SKM-1 treated with dmso at 0.1 percent for 144 hours (cell line): ENCODE measurements around the gene ALDH3B1.
A peak's percentile ranks its signal among the peaks of the same experiment; 100 is the strongest.

Source experiments
- DNase-seq: peaks from one replicate; lab custom pipeline; 2025; ENCODE audit not compliant: unreplicated experiment; lab: John Stamatoyannopoulos, UW

The ALDH3B1 gene

DNA sequence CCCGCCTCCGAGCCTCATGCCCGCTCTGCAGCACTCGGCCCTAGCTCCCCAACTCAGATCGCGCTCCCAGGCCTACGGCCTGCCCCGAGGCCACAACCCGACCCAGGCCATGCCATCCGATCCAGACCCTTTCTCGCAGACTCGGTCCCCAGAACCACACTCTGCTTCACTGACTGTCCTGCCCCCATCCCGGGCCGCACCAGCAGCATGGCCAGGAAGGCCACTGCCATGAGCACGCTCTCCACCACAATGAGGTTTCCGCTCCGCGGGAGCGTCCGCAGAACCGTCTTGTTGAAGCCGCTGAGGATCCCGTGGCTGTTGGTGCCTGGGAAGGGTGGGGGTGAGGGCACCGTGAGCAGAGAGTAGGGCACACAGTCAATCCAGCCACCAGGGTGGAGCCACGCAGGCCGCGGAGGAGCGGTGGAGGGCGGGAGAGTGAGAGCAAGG is 12.6 kb upstream of the ALDH3B1 start:
- no peak for DNase-seq

DNA sequence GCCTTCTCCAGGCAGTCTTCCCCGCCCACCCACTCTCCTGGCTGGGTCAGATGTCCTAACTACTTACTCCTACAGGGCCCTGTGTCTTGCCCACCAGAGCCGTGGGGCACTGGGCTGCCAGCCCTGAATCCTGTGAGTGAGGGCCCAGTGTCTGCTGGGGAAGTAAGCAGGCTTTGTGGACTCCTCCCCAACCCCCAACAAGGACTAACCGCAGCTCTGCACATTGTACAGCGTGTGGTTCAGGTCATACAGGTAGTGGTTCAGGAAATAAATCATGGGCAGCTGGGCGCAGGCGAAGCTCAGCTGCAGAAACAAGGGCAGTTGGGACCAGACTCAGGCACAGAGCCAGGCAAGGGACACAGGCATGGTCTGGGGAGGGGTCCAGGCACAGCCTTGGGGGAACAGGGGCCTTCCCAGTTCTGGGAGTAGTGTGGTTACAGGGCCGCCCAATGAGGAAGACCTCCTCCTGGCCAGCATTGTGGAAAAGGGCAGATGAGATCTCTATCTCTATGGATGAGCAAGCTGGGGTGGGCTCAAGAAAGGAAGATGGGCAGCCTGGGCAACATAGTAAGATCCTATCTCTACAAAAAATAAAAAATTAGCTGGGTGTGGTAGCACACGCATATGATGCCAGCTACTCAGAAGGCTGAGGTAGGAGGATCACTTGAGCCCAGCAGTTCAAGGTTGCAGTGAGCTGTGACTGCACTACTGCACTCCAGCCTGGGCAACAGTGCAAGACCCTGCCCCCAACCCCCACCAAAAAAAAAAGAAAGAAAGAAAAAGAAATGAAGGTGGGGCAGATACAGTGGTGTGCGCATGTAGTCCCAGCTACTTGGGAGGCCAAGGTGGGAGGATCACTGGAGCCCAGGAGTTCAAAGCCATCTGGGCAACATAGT is 11.7 kb upstream of the ALDH3B1 start:
- DNase-seq: no peak

DNA sequence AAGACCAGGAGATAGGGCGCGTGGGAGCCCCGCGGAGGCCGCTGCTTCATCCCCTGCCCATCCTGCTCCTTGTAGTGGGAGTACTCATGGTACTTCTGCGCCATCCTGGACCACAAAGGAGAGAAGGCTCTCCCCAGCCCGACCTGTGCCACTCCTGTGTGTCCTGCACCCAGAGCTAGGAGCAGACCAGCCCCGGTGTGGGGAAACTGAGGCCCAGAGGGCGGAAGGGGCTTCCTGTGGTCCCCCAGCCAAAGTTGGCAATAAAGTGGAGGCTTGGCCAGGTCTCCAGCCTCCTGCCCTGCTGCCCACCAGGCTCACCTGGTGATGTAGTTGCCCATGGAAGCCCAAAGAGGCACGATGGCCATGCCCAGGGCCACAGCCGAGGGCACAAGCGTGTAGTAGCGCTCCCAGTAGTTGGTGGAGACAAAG is 10.9 kb upstream of the ALDH3B1 start:
- no peak for DNase-seq

DNA sequence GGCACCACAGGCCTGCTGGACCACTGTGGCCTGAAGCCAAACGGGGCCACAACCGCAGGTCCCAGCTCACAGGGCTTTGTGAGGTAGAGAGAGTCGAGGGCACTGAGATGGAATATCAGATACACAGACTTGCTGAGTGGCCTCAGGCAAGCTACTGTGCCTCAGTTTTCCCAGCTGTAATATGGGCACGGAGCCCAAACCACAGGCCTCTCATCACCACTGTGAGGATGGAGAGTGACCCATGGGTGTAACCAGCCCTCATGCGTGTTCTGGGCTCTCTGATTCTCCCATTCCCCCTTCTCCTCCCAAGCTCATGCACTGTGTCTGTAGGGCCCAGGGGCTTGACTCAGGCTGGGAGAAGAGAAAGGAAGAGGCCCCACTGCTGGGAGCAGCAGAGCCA is 10.4 kb upstream of the ALDH3B1 start:
- no peak for DNase-seq

DNA sequence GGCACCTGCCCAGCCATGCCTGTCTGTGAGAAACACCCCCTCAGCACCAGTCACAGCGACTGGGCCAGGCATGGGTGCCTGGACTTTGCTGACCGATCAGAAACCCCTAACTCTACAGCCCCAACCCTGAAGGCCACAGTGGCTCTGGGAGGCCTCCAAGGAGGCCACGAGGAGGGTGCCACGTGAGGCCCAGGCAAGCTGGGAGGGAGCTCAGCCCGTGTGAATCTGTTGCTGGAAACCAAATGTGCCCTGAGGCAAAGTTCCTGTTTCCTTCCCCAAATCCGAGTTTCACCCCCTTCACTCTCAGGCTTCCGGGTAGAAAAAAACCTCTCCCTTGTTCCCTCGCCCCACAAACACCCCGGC is 7.6 kb upstream of the ALDH3B1 start:
- peak; percentile 77 for DNase-seq

DNA sequence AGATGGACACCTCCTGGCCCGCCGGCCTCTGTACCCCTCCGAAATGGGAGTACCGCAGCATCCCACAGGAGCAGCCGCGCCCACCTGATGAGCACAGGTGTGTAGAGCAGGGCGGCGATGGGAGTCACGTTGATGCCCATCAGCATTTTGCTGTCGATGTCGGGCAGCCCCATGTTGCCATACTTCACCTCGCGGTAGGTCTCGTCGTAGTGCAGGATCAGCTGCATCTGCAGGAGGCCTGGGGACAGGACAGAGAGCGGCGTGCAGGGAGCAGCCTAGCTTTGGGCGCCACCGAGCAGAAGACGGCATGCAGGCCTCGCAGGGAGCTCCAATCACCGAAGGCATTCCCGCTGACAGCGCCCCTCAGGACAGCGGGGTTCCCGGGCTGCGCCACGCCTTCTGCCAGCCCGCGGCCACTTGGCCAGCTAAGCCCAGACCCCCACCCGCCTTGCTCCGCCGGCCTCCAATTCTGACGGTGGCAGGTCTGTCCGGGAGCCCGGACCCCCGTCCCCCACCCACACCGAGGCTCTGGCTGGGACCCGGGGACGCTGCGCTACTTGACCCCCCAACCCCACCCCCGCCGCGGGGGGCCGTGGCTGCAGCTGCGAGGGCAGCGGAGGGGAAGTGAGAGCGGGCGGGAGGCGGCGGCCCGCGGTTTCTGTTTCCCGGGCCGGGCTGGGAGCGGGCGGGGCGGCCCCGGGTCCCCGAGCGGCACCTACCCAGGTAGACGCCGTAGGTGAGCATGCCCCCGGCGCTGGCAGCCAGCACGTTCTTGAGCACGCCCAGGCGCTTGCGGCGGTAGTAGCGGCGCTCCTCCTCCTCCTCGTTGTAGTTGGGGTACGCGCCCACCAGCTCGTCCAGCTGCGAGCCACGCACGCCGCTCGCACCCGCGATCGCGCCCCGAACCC is 6.9 kb upstream of the ALDH3B1 start:
- peak; percentile 20 for DNase-seq

DNA sequence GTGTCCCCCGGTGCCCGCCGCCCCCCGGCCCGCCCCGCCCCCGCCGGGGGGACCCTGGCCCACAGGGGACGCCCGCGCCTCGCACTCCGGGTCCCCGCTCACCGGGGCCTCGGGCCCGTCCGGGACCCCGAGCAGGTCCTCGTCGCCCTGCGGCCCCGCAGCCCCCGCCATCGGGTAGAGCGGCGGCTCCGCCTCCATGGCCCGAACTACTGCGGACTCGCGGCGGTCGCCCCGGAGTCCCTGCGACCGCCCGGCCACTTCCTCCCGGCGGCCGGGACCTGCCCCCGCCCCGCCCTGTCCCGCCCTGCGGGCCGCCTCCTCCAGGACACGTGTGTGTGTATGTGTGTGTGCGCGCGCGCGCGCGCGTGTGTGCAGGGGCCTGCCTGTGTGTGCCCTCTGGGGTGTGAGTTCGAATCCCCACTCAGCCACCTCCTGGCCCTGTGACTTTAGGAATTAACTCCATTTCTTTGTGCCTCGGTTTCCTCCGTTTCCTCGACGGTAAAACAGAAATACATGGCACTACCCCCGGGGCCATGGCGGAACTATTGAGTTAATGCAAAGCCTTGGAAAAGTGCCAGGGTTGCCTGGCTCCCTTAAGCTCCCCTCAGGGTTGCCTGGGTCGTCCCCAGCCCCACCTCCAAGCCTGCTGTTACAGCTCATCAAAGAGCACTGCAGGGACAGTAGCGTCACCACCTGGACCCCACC is 6.1 kb upstream of the ALDH3B1 start, which contains the start of gene UNC93B1:
Gene UNC93B1, minus strand, starts transcription at position 252 of the 705 bp plus-strand sequence. Its CDS starts 54 bp downstream, at position 198.
- DNase-seq: peak; percentile 66

DNA sequence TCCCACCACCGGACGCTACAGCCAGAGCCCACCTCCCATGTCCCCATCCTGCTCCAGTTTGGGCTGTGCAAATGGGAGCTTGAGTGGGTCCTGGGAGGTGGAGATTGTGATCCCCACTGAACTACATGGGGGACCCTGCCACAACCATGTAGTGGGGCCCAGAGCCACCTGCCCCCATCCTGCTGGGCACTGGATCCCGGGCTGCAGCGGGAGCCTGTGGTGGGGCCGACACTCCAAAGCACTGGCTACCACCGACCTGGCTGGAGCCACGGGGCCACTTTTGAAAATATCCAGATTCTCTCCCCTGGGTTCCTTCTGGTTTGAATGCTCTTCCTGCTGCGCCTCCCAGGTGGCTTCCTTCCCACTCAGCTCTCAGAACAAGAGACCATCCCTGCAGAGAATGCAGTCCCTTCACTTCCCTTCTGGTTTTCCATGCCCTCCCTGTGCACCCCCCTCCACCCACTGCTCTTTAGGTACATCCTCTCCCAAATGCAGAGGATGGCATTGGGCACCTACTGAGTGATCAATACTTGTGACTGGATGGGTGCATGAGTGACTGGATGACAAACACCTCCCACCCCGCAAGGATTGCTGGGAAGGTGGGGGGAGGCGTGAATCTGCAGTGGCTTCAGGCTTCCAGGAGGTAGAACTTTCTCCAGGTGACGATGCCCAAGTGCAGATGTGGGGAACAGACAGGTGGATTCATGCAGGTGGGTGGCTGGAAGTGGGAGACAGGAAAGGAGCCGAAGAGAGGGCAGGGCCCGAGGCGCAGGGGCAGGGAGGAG is 5.4 kb upstream of the ALDH3B1 start:
- no peak for DNase-seq

DNA sequence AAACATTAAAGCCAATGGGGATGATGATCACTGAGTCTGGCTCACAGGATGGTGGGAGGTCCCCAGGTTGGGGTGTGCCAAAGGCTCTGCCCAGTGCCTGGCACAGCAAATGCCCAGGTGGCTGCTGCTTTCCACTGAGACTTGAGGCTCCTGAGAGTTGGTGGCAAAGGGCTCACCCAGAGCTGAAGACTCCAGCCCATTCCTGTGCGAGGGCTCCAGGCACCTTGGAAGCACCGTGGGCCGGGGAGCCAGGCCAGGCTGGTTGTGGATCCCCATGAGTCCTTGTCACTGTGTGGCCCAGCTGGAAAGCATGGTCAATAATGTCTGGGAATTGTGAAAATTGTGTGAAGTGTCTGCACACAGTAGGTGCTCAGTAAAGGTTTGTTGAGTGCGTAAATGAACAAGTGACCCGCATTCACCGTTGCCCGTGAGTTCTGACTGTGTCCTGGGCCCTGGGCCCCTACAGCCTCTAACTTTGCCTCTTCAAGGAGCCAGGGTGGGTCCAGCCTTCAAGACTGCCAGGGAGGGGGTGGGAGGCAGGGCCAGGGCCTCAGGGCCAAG is 3.4 kb upstream of the ALDH3B1 start:
- DNase-seq: no peak

DNA sequence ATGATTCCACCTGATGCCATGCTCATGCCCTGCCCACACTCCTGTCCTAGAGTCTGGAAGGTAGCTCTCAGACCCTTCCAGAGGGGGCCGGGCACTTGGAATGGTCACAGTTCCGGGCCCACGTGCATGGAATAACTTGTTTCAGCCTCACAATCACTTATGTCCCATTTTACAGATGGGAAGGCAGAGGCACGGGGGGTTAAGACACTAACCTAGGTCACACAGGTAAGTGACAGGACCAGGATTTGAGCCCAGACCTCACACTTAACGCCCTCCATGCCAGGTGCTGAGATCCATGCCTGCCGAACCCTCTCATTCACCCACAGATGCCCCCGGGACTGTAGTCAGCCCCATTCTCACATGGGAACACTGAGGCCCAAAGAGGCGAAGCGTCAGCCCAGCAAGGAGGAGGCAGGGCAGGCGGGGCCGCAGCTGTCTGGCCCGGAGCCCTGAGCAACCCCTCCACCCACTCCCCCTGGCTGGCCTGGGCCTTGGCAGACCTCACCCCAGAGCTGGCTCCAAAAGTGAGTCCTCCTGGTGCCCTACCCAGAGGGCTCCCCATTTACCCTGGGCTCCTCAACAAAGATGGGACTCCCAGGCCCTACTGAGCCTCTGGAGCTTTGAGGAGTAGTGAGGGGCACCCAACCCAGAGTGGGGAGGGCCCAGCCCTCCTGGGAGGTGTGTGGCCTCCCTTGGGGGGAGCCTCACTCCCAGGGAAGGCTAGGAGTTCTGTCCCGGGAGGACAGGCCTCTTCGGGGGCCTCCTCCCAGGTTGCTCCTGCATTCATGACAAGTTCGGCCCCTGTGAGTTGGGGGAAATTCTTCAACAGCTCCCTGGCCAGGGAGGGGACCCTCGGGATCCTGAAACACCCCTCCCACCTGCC is 2.4 kb upstream of the ALDH3B1 start:
- no peak for DNase-seq

DNA sequence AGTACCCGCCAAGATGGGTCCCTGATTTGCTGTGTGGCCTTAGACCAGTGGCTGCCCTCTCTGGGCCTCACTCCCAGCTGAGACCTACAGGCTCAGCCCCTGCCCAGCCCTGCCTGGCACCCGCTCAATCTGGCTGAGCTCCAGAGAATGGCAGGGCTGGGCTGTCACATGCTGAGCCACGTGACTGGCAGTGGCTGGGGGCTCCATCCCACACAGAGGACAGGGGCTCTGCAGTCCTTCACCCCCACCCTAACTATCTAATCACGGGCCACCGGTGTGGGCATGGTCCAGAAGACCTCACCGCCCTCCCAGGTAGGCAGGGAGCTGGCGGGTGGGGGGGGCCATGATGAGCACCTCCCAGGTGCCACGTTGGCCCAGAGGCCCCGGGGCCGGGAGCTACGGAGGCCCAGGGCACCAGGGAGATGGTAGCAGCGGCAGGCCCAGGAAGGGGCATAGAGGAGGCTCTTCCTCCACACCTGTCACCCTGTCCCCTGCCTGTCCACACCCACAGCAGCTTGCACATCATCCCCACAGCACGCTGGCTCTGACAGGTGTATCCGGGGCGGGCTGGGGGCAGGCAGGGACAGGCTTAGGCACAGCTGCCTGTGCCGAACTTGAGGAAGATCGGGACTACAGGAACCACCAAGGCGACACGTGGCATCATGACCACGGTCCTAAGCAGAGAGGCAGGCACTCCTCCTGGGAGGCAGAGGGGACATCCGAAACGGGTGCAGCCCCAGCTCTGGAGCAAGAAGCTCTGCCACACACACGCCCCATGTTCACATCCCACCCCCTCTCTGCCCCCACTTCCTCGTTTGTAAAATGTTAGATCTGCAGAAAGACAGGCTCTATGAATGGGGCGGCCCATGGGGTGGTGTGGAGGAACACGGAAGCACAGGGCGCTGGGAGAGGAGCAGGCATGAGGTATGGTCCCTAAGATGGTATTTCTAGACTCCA is 1.5 kb upstream of the ALDH3B1 start:
- peak; percentile 42 for DNase-seq

DNA sequence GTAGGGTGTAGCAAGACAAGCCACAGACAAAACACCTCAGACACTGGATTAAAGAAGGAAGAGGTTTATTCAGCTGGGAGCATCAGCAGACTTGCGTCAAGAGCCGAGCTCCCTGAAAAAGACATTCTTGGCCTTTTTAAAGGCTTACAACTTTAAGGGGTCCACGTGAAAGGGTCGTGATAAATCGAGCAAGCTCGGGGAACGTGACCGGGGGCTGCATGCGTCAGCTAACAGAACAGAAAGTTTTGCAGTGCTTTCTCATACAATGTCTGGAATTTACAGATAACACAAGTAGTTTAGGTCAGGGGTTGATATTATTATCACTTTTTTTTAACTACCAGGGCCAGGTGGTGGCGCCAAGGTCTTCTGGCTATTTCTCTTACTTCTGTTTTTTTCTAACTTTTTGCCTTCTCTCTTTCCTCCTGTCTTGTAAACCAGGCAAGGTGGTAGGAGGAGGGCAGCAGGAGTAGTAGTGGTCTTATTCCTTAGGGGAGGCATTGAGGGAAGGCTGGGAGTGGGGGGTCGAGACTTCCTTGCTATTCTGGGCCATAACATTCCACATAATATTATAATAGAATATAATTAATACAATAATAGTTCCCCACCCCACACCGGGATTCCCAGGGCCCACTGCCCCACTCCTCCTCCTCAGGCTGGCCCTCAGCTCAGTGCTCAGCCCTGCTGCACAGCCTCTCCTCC is 587 bp upstream of the ALDH3B1 start:
- DNase-seq: peak; percentile 67

DNA sequence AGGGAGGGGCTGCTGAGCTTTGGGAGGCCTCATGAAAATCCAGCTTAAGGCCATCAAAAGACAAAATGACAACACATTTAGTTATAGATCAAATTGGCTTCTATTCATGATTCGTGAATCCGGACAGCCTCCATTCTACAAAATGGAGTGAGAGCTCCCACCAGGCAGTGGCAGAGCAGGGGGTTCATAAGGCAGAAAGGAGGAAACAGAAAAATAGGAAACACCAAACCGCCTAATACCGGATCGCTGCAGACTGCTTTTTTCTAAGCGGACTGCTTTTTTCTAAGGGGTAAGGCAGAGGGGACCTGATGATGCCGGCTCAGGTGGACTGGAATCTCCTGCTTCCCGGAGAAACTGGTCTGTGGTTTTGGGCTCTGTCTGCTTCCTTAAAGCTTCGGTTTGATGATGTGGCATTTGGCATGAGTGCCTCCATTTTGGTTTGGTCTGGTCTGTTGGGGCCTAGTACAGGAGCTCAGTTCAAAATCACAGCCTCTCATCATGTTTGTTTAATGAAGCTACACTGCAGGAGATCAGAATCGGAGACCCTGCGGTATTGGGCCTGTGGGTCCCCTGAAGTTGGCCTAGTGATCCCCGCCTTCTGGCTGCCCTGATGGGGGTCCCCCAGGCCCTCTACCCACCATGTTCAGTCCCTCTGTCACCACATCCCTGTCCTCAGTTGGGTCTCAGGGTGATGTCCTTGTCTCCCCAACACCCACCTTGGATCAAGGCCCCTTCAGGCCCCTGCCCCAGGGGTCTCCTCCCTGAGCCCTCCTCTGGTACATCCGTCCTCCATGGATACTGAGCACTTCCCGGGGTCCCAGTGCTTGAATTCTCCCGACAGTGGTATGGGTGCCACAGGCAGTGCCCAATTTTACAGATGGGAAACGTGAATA is 1.2 kb downstream of the ALDH3B1 start:
- DNase-seq: no peak

DNA sequence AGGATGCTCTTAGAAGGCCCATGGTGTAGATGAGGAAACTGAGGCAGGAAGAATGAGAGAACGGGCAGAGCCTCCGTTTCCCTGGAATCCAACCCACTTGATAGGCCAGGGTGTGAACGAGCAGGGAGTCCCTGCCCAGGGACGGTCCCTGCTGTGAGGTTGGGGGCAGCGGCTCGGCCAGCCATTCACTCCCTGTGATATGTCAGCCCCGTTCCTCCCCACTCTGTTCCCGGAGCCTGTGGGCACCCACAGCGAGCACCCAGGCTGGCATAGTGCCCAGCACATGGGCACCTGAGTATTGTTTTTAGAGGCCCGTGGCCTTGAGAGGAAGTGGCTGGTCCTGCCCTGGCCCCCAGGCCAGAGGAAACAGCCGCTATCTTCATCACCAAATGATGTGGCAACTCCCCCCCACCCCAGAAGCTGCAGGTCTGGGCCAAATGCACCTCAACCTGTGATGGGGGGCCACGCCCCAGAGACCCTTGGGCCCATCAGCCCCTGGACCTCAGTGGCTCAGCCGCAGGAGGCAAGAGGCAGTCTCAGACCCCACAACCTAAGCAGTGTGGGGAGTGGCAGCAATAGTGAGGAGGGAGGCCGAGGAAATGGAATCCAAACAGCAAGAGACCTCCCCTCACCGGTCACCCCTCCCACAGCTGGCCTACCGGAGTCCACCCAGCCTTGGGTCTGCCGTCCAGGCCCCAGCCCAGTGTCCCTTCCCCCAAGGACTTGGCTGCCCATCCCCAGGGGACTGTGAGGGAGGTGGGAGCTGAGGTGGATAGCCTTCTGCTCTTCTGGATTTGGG is 2.1 kb downstream of the ALDH3B1 start:
- no peak for DNase-seq

DNA sequence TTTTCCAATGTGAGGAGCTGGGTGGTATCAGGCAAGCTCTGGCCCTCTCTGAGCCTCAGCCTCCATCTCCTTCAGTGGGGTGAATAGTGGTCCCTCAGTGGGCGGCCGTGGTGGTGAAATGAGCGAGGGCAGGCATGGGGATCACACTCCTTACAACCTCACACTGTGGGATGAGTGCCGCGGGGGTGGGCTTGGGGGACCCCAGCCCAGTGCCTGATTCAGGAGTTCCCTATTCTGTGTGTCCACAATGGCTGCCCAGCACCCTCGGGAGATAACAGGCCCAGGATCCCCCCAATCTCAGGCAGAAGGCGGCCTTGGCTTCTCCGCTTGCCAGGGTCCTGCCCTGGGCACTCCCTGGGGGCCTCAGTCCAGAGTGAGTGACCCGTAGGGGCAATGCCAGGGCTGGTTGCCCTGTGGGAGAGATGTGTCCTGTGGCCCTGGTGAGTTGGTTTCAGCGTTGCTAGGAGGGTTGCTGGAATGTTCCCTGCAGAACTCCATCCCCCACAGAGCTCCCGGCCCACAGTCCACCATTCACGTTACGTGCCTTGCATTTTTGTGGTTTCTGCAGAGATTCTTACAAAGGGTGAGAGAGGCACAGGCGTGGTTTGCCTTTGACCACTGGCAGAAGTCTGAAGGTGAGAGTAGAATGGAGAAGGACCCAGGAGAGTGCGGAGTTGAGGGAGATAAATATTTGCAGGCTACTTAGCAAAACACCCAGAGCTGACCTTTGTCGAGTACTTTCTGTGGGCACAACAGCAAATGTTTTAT is 2.9 kb downstream of the ALDH3B1 start:
- DNase-seq: no peak
